HepG2 (cell line): ENCODE data around the gene TNFAIP3. TPM values are rescaled to one million over a fixed set of nuclear protein-coding genes. Genes with fewer than 3 reads are reported as not detected.

Experiments
- CEBPB ChIP-seq: IDR thresholded peaks from 2 replicates; pipeline ENCODE4 v1.6.1; 2011; ENCODE audit warnings: low read depth, low read length, improper control_type of control experiment, borderline replicate concordance
- PRMT3 ChIP-seq: sonication (generic); formaldehyde crosslinking; IDR thresholded peaks from 2 replicates; pipeline ENCODE4 v1.8.1; 2022; ENCODE audit warnings: low read depth, mild to moderate bottlenecking, moderate library complexity, missing genetic modification reagents, borderline replicate concordance
- RERE ChIP-seq: IDR thresholded peaks from 2 replicates; pipeline ENCODE4 v1.6.1; 2016; ENCODE audit warnings: low read depth, missing genetic modification reagents, missing compliant biosample characterization
- SP1 ChIP-seq, 2 experiments: fragments of 450-650 bp in 1 of 2; sonication (generic) in 1 of 2; formaldehyde crosslinking in 1 of 2; IDR thresholded peaks; 2 replicates each; pipeline versions ENCODE4 v1.4.0 to v1.6.1; 2016 to 2020; ENCODE audit warnings: missing genetic modification reagents in 1 of 2
- TFAP4 ChIP-seq: sonication (generic); IDR thresholded peaks from 2 replicates; pipeline ENCODE4 v1.6.1; 2016; ENCODE audit warnings: low read depth, borderline replicate concordance
- ZNF121 ChIP-seq: sonication (generic); formaldehyde crosslinking; IDR thresholded peaks from 2 replicates; pipeline ENCODE4 v1.5.0; 2020; ENCODE audit warnings: mild to moderate bottlenecking, missing genetic modification reagents
- ZNF20 ChIP-seq: sonication (generic); formaldehyde crosslinking; IDR thresholded peaks from 2 replicates; pipeline ENCODE4 v1.4.0; 2020; ENCODE audit warnings: mild to moderate bottlenecking, moderate library complexity, missing genetic modification reagents
- ZNF547 ChIP-seq: sonication (generic); formaldehyde crosslinking; IDR thresholded peaks from 2 replicates; pipeline ENCODE4 v1.5.1; 2020; ENCODE audit warnings: mild to moderate bottlenecking, missing genetic modification reagents
- polyA plus RNA-seq, 8 experiments: library from polyadenylated mRNA; depleted of rRNA in 3 of 8; stranded (reverse) in 7 of 8; unstranded in 1 of 8; fragments of >200 nt; fragmentation: Illumina TruSeq in 4 of 8; extraction: Trizol in 4 of 8; gene quantifications; 2 replicates each; pipeline versions ENCODE4 v1.2.1 to v1.2.3, GENCODE V29; 2011 to 2016; ENCODE audit warnings: low read depth in 4 of 8, missing spikeins in 1 of 8, mixed read lengths in 1 of 8; ENCODE audit not compliant: insufficient read depth in 1 of 8
- total RNA-seq, 5 experiments: library from RNA; depleted of rRNA; stranded (reverse); fragments of >200 nt; fragmentation: Illumina TruSeq; extraction: Trizol; gene quantifications; 2 replicates each; pipeline ENCODE4 v1.2.3, GENCODE V29; 2016; ENCODE audit warnings: low read depth in 1 of 5

Gene TNFAIP3
- total and polyA plus RNA-seq, 2 of the 13 experiments (the other 11 are each of a cell fraction or from before 2014, with no cell fraction given) = 28.2 to 47.1 TPM

GRCh38 chr6:137850816-137851602 is 16.1 kb upstream of the TNFAIP3 start (continued):
- no peak for TF ChIP-seq RERE
- TF ChIP-seq PRMT3 = no peak
- TF ChIP-seq CEBPB = no peak
- TF ChIP-seq ZNF121 (CRISPR knock-in tag) = no peak
- TF ChIP-seq TFAP4 = no peak
- no peak for TF ChIP-seq ZNF20 (CRISPR knock-in tag)
- no peak for TF ChIP-seq ZNF547
- TF ChIP-seq SP1 (IDR thresholded peaks at IDR 0.05) = no peak
- TF ChIP-seq SP1 (CRISPR knock-in tag; IDR thresholded peaks at IDR 0.05) = no peak
